PC-3 (cell line): ENCODE measurements around the gene MORC3.
"Not testable (repeated sequence)": the region's sequence is repeated elsewhere in the genome, so short reads cannot be mapped to it uniquely, and the experiment has no call there.

Experiments
- EZH2phosphoT487 ChIP-seq: fragments of 300-600 bp; sonication (generic); IDR thresholded peaks from 2 replicates; pipeline ENCODE4 v1.6.1; 2018; ENCODE audit warnings: mild to moderate bottlenecking, antibody characterized with exemption, low read length, borderline replicate concordance
- TF ChIP-seq, protein P1 (sequence below): fragments of 300-600 bp; sonication (generic); conservative IDR thresholded peaks from 2 replicates; pipeline ENCODE4 v1.5.1; 2017; ENCODE audit warnings: antibody characterized with exemption, low read depth, mild to moderate bottlenecking, low read length

DNA sequence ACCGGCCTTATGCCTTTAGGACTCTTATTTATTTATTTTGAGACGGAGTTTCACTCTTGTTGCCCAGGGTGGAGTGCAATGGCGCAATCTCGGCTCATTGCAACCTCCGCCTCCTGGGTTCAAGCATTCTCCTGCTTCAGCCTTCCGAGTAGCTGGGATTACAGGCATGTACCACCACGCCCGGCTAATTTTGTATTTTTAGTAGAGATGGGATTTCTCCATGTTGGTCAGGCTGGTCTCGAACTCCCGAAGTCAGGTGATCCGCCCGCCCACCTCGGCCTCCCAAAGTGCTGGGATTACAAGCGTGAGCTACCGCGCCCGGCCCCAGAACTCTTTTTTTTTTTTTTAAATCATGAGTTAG lies 611 bp upstream of the MORC3 start:
- TF ChIP-seq, protein P1, sequence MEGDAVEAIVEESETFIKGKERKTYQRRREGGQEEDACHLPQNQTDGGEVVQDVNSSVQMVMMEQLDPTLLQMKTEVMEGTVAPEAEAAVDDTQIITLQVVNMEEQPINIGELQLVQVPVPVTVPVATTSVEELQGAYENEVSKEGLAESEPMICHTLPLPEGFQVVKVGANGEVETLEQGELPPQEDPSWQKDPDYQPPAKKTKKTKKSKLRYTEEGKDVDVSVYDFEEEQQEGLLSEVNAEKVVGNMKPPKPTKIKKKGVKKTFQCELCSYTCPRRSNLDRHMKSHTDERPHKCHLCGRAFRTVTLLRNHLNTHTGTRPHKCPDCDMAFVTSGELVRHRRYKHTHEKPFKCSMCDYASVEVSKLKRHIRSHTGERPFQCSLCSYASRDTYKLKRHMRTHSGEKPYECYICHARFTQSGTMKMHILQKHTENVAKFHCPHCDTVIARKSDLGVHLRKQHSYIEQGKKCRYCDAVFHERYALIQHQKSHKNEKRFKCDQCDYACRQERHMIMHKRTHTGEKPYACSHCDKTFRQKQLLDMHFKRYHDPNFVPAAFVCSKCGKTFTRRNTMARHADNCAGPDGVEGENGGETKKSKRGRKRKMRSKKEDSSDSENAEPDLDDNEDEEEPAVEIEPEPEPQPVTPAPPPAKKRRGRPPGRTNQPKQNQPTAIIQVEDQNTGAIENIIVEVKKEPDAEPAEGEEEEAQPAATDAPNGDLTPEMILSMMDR: not testable (repeated sequence)
- TF ChIP-seq EZH2phosphoT487: not testable (repeated sequence)
